Pancreas (tissue), 10 donors: ENCODE results near the gene SAMHD1. TPM values are rescaled to one million over a fixed set of nuclear protein-coding genes. Genes with fewer than 3 reads are reported as not detected.
"Not testable (repeated sequence)": the region's sequence is repeated elsewhere in the genome, so short reads cannot be mapped to it uniquely, and the experiment has no call there.

Experiments
- ATAC-seq, 4 donors: fragments of 200-7000 bp; cut with Tn5 transposase; one replicate each; pipeline versions ENCODE4 v1.8.0 to v1.9.1; 2020; ENCODE audit warnings: mild to moderate bottlenecking in 4 of 4, moderate library complexity in 4 of 4
- DNase-seq, 6 donors: peaks; one replicate each; pipeline ENCODE4 v3.0.0-alpha.2; 2020
- FAIRE-seq: peaks from 2 replicates; lab custom pipeline; 2012; peaks lifted over from hg19 to GRCh38; lab: Jason Lieb, UNC
- H3K27ac ChIP-seq, 4 donors: fragments of 200-600 bp; sonication (generic); 1 replicate in 3 of 4; 2 replicates in 1 of 4; pipeline versions ENCODE4 v1.5.0 to v1.8.0; 2020
- H3K27me3 ChIP-seq, 4 donors: fragments of 200-600 bp; one replicate each; pipeline ENCODE4 v1.8.0; 2021
- H3K36me3 ChIP-seq, 3 donors: fragments of 200-600 bp; sonication (generic) in 1 of 3; one replicate each; pipeline versions ENCODE4 v1.5.0 to v1.8.0; 2020 to 2021
- H3K4me1 ChIP-seq, 3 donors: fragments of 200-600 bp; one replicate each; pipeline ENCODE4 v1.8.0; 2021
- H3K4me3 ChIP-seq, 4 donors: fragments of 200-600 bp; sonication (generic) in 2 of 4; one replicate each; pipeline versions ENCODE4 v1.5.0 to v1.8.0; 2020 to 2021
- H3K9me3 ChIP-seq, 4 donors: fragments of 200-600 bp; one replicate each; pipeline ENCODE4 v1.8.0; 2021
- WGBS, 2 donors: extraction: QIAGEN DNeasy Blood & Tissue Kit; methylation state at CpG; one replicate each; pipeline ENCODE4 v1.1.7; 2013; 5-methylcytosine and 5-hydroxymethylcytosine counted together
- intact Hi-C, 3 donors: fragments of 100-400 bp; cut with DNase I; formaldehyde crosslinking; loops; one replicate each; pipeline versions ENCODE4 v1.11.1 to v1.14.2; 2022
- polyA plus RNA-seq, 2 donors: library from polyadenylated mRNA; stranded (reverse); fragments of 200-250 nt; gene quantifications; one replicate each; pipeline ENCODE4 v1.2.3, GENCODE V29; 2013
- total RNA-seq, 6 donors: library from RNA; stranded (reverse); fragmentation: NEBNext Ultra II Directional in 4 of 6; extraction: Animal tissue kit (Norgen Biotek cat#: 25700) in 4 of 6; gene quantifications; one replicate each; pipeline versions ENCODE4 v1.2.1 to v1.2.4, GENCODE V29; 2021 to 2023
- TF ChIP-seq, protein P1 (sequence below), 4 donors: fragments of 200-600 bp; sonication (generic) in 3 of 4; IDR thresholded peaks; one replicate each; pipeline versions ENCODE4 v1.5.0 to v1.8.0; 2021; ENCODE audit warnings: antibody characterized with exemption in 4 of 4
- donor health status: healthy with polysubstance abuse.
- donor health status: DM: no; HTN: no; CAD: no; lungs with moderate emphysema.
- donor health status: DM: no; HTN: no; CAD: no.
- donor health status: control.
- donor health status: control.
- donor health status: Bipolar disorder and iron deficiency.
- donor health status: DM: yes; HTN: yes; CAD: no.
- donor health status: DM: no; HTN: no; CAD: no.
- donor health status: DM: no; HTN: no; CAD: no.
- donor health status: DM: yes; HTN: yes; CAD: no.

SAMHD1 gene
- total and polyA plus RNA-seq, 8 donors: 23.3 to 90.7 (median 49.0) TPM

- TF ChIP-seq, protein P1, sequence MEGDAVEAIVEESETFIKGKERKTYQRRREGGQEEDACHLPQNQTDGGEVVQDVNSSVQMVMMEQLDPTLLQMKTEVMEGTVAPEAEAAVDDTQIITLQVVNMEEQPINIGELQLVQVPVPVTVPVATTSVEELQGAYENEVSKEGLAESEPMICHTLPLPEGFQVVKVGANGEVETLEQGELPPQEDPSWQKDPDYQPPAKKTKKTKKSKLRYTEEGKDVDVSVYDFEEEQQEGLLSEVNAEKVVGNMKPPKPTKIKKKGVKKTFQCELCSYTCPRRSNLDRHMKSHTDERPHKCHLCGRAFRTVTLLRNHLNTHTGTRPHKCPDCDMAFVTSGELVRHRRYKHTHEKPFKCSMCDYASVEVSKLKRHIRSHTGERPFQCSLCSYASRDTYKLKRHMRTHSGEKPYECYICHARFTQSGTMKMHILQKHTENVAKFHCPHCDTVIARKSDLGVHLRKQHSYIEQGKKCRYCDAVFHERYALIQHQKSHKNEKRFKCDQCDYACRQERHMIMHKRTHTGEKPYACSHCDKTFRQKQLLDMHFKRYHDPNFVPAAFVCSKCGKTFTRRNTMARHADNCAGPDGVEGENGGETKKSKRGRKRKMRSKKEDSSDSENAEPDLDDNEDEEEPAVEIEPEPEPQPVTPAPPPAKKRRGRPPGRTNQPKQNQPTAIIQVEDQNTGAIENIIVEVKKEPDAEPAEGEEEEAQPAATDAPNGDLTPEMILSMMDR (IDR thresholded peaks at IDR 0.05): no peak
- Histone ChIP-seq H3K27me3 (no peaks in the 10 kb centered on the region), H3K4me3 (no peak overlapping the region), H3K27ac (peak overlapping the region in 1 of 4 donors; percentile 1), H3K4me1 (peaks cover 22 to 50% (median 44%) of the 10 kb centered on the region in 3 donors), H3K36me3 (no peaks in the 10 kb centered on the region), H3K9me3 (no peaks in the 10 kb centered on the region)
- FAIRE-seq (no peak), ATAC-seq (no peak), DNase-seq (no peak)
- intact Hi-C loops: no loop called here
Measured at GRCh38 chr20:36937402-36937770, 14.1 kb downstream of the SAMHD1 start.

- H3K27me3 ChIP-seq, intact Hi-C loops, H3K4me3 ChIP-seq, DNase-seq, H3K9me3 ChIP-seq, FAIRE-seq, H3K36me3 ChIP-seq: not testable (repeated sequence)
- H3K27ac ChIP-seq: peak overlapping the region in 1 of 4 donors; percentile 1
- H3K4me1 ChIP-seq: peaks cover 22 to 46% (median 42%) of the 10 kb centered on the region in 3 donors
- WGBS, 2 donors: 66 to 74% methylated on average over 9 of the region's 9 CpGs
- ATAC-seq: peak in 3 of 4 donors; percentile 44 to 72 (median 64)
Measured at GRCh38 chr20:36936761-36937401, 14.6 kb downstream of the SAMHD1 start.

DNA sequence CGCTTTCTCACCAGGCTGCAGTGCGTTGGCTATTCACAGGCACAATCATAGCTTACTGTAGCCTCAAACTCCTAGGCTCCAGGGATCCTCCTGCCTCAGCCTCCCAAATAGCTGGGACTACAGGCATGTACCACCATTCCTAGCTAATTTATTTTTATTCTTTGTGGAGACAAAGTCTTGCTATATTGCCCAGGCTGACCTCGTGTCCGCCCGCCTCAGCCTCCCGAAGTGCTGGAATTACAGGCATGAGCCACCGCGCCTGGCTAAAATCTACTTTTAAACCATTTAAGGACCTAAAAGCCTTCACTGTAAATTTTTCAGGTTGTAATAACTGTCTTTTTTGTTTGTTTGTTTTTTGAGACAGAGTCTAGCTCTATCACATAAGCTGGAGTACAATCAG lies 15.2 kb downstream of the SAMHD1 start:
- Histone ChIP-seq H3K4me1 (peaks cover 22 to 41% (median 37%) of the 10 kb centered on the region in 3 donors), H3K9me3 (no peaks in the 10 kb centered on the region), H3K27ac (no peak overlapping the region), H3K27me3 (no peaks in the 10 kb centered on the region), H3K4me3 (no peak overlapping the region), H3K36me3 (no peaks in the 10 kb centered on the region)
- FAIRE-seq: no peak
- no peak for ATAC-seq
- intact Hi-C loops: no loop called here
- no peak for DNase-seq
- TF ChIP-seq, protein P1 (IDR thresholded peaks at IDR 0.05): no peak
- 91 to 98% methylated on average over 8 of the region's 8 CpGs for WGBS, 2 donors

- H3K4me3 ChIP-seq, H3K27me3 ChIP-seq, intact Hi-C loops, H3K9me3 ChIP-seq, ATAC-seq, H3K27ac ChIP-seq, FAIRE-seq, H3K36me3 ChIP-seq, DNase-seq: not testable (repeated sequence)
- peaks cover 12 to 20% (median 16%) of the 10 kb centered on the region in 3 donors for H3K4me1 ChIP-seq
- WGBS, 2 donors: 97 to 98% methylated on average over 16 of the region's 16 CpGs
Measured at GRCh38 chr20:36933571-36933970, 17.9 kb downstream of the SAMHD1 start.

- 40 to 41% methylated on average over 11 of the region's 11 CpGs for WGBS, 2 donors
- Histone ChIP-seq H3K27me3 (no peaks in the 10 kb centered on the region), H3K4me1 (peaks cover 9 to 18% (median 16%) of the 10 kb centered on the region in 3 donors), H3K36me3 (peaks cover 0 to 9% (median 3%) of the 10 kb centered on the region in 3 donors), H3K4me3 (no peak overlapping the region), H3K27ac (no peak overlapping the region), H3K9me3 (no peaks in the 10 kb centered on the region)
- ATAC-seq (peak in 3 of 4 donors; percentile 7 to 51 (median 44)), FAIRE-seq (no peak), DNase-seq (no peak)
- TF ChIP-seq, protein P1 (IDR thresholded peaks at IDR 0.05): no peak
- intact Hi-C loops: no loop called here
Measured at GRCh38 chr20:36932476-36933426, 18.8 kb downstream of the SAMHD1 start.

- peaks cover 0 to 11% (median 7%) of the 10 kb centered on the region in 3 donors for H3K36me3 ChIP-seq
- H3K9me3 ChIP-seq, FAIRE-seq, intact Hi-C loops, H3K27me3 ChIP-seq, H3K4me3 ChIP-seq, DNase-seq, ATAC-seq, H3K27ac ChIP-seq: not testable (repeated sequence)
- peaks cover 3 to 14% (median 10%) of the 10 kb centered on the region in 3 donors for H3K4me1 ChIP-seq
- 90 to 93% methylated on average over 12 of the region's 12 CpGs for WGBS, 2 donors
Measured at GRCh38 chr20:36932067-36932466, 19.4 kb downstream of the SAMHD1 start.
